GM23338 (cell line): ENCODE data around the gene APPBP2. TPM values are rescaled to one million over a fixed set of nuclear protein-coding genes. Genes with fewer than 3 reads are reported as not detected.

Experiments
- ATAC-seq: fragments of 200-7000 bp; cut with Tn5 transposase; 3 replicates; pipeline ENCODE4 v1.9.1; 2020
- DNase-seq: peaks from one replicate; pipeline ENCODE4 v3.0.0-alpha.2; 2015; ENCODE audit warnings: low spot score
- H2AFZ ChIP-seq: fragments of 200-600 bp; sonication (generic); 2 replicates; pipeline ENCODE4 v1.8.0; 2016; ENCODE audit warnings: antibody characterized with exemption, mild to moderate bottlenecking, moderate library complexity
- H3F3A ChIP-seq: fragments of 200-600 bp; sonication (generic); replicated peaks from 2 replicates; pipeline ENCODE4 v1.8.0; 2017; ENCODE audit warnings: antibody characterized with exemption, mixed run types, low read depth
- H3K27ac ChIP-seq: fragments of 200-600 bp; sonication (generic); 2 replicates; pipeline ENCODE4 v1.6.1; 2016; ENCODE audit warnings: low read depth
- H3K27me3 ChIP-seq: fragments of 200-600 bp; sonication (generic); 2 replicates; pipeline ENCODE4 v1.8.0; 2016; ENCODE audit warnings: mild to moderate bottlenecking, mixed run types, moderate library complexity; ENCODE audit not compliant: insufficient read depth
- H3K36me3 ChIP-seq: fragments of 200-600 bp; sonication (generic); 2 replicates; pipeline ENCODE4 v1.8.0; 2016; ENCODE audit warnings: mild to moderate bottlenecking; ENCODE audit not compliant: insufficient read depth
- H3K4me1 ChIP-seq: fragments of 200-600 bp; sonication (generic); 2 replicates; pipeline ENCODE4 v1.8.0; 2016; ENCODE audit warnings: mild to moderate bottlenecking, moderate library complexity; ENCODE audit not compliant: insufficient read depth
- H3K4me2 ChIP-seq: fragments of 200-600 bp; sonication (generic); 2 replicates; pipeline ENCODE4 v1.7.1; 2017; ENCODE audit warnings: mixed run types
- H3K4me3 ChIP-seq: fragments of 200-600 bp; sonication (generic); 2 replicates; pipeline ENCODE4 v1.6.1; 2016; ENCODE audit warnings: mixed run types
- H3K79me2 ChIP-seq: fragments of 200-600 bp; sonication (generic); replicated peaks from 2 replicates; pipeline ENCODE4 v1.8.0; 2017; ENCODE audit warnings: mild to moderate bottlenecking; ENCODE audit not compliant: insufficient read depth
- H3K9me2 ChIP-seq: fragments of 200-600 bp; sonication (generic); 2 replicates; pipeline ENCODE4 v1.8.0; 2017; ENCODE audit not compliant: insufficient read depth
- H4K20me1 ChIP-seq: fragments of 200-600 bp; sonication (generic); replicated peaks from 2 replicates; pipeline ENCODE4 v1.8.0; 2017; ENCODE audit warnings: mild to moderate bottlenecking; ENCODE audit not compliant: insufficient read depth
- H3K27ac Mint-ChIP-seq: 2 replicates; pipeline ENCODE4 v1.8.0; 2020; ENCODE audit warnings: inconsistent platforms, mild to moderate bottlenecking, moderate library complexity, mixed read lengths
- H3K27me3 Mint-ChIP-seq: 3 replicates; pipeline ENCODE4 v1.8.0; 2022; ENCODE audit warnings: low read depth, mild to moderate bottlenecking, moderate library complexity, mixed read lengths, inconsistent platforms; ENCODE audit not compliant: insufficient read depth, poor library complexity
- H3K36me3 Mint-ChIP-seq: 3 replicates; pipeline ENCODE4 v1.8.0; 2021; ENCODE audit warnings: low read depth, mild to moderate bottlenecking, inconsistent platforms, moderate library complexity, mixed read lengths
- H3K4me1 Mint-ChIP-seq: 3 replicates; pipeline ENCODE4 v1.8.0; 2020; ENCODE audit warnings: mild to moderate bottlenecking, inconsistent platforms, mixed read lengths
- H3K4me3 Mint-ChIP-seq: 3 replicates; pipeline ENCODE4 v1.8.0; 2021; ENCODE audit warnings: moderate library complexity, mild to moderate bottlenecking, inconsistent platforms, mixed read lengths
- H3K9me3 Mint-ChIP-seq: 3 replicates; pipeline ENCODE4 v1.8.0; 2020; ENCODE audit warnings: moderate library complexity, mild to moderate bottlenecking, inconsistent platforms, mixed read lengths
- CREB1 ChIP-seq: fragments of 250-450 bp; sonication (Bioruptor Pico); IDR thresholded peaks from 2 replicates; pipeline ENCODE4 v1.5.0; 2020; ENCODE audit warnings: low read depth, mild to moderate bottlenecking, moderate library complexity
- NANOG ChIP-seq: IDR thresholded peaks from 2 replicates; pipeline ENCODE4 v1.6.1; 2016; ENCODE audit warnings: antibody characterized with exemption, borderline replicate concordance
- POLR2AphosphoS5 ChIP-seq: IDR thresholded peaks from 2 replicates; pipeline ENCODE4 v1.6.1; 2016; ENCODE audit warnings: antibody characterized with exemption, low read depth
- STAT1 ChIP-seq: IDR thresholded peaks from one replicate; pipeline ENCODE4 v1.6.1; 2016; ENCODE audit warnings: antibody characterized with exemption; ENCODE audit not compliant: unreplicated experiment
- ZNF114 ChIP-seq: fragments of 250-450 bp; sonication (Bioruptor Pico); IDR thresholded peaks from 2 replicates; pipeline ENCODE4 v1.5.0; 2020; ENCODE audit warnings: mild to moderate bottlenecking, moderate library complexity
- polyA plus RNA-seq: library from polyadenylated mRNA; unstranded; fragments of >200 nt; fragmentation: Nextera tagmentation; extraction: Ambion mirVana; gene quantifications from 2 replicates; pipeline ENCODE4 v1.2.1, GENCODE V29; 2016
- total RNA-seq: library from RNA; depleted of rRNA; stranded (reverse); fragments of >200 nt; shearing (Covaris generic); gene quantifications from 2 replicates; pipeline ENCODE4 v1.2.3, GENCODE V29; 2014
- TF ChIP-seq, protein P1 (sequence below): IDR thresholded peaks from one replicate; pipeline ENCODE4 v1.6.1; 2018; ENCODE audit warnings: antibody characterized with exemption; ENCODE audit not compliant: unreplicated experiment
- TF ChIP-seq, protein P2 (sequence below), 2 experiments: fragments of 200-600 bp in 1 of 2; sonication (generic) in 1 of 2; conservative IDR thresholded peaks; 2 replicates each; pipeline versions ENCODE4 v1.5.1 to v1.6.1; 2016 to 2017; ENCODE audit warnings: antibody characterized with exemption in 2 of 2, low read depth in 2 of 2, mild to moderate bottlenecking in 2 of 2, moderate library complexity in 1 of 2
- TF ChIP-seq, protein P3 (sequence below): IDR thresholded peaks from 2 replicates; pipeline ENCODE4 v1.6.1; 2016; ENCODE audit warnings: antibody characterized with exemption

The APPBP2 gene
- total and polyA plus RNA-seq, 2 experiments from 2014 or later, result 9.3 to 15.0 TPM

DNA sequence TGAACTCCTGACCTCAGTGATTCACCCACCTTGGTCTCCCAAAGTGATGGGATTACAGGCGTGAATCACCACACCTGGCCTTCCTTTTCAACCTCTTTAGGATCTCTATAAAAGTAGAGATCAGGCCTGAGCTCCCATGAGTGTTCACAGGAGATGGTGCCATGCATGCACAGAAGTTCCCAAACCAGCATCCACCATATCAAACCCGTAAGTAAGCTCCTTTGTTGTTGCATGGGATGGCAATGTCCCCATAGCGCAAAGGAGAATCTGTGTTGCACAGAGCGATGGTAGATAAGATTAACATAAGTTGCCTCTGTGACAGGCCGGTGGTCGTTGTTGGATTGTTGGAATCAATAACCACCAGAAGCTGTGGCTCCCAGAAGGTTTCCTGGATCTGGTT lies 39.2 kb upstream of the APPBP2 start:
- no peaks in the 10 kb centered on the region for H3K27me3 ChIP-seq
- Mint-ChIP-seq H3K4me3 (no peak overlapping the region), H3K27me3 (no peaks in the 10 kb centered on the region), H3K9me3 (no peaks in the 10 kb centered on the region), H3K36me3 (no peaks in the 10 kb centered on the region), H3K4me1 (no peaks in the 10 kb centered on the region), H3K27ac (no peak overlapping the region)
- no peak overlapping the region for H3K4me2 ChIP-seq
- no peaks in the 10 kb centered on the region for H3K79me2 ChIP-seq
- no peak overlapping the region for H3K27ac ChIP-seq
- no peaks in the 10 kb centered on the region for H3K9me2 ChIP-seq
- ATAC-seq (no peak), DNase-seq (no peak)
- no peaks in the 10 kb centered on the region for H3K36me3 ChIP-seq
- no peak overlapping the region for H3K4me3 ChIP-seq
- no peaks in the 10 kb centered on the region for H4K20me1 ChIP-seq
- TF ChIP-seq NANOG (no peak), POLR2AphosphoS5 (no peak), STAT1 (no peak)
- H3F3A ChIP-seq, result no peaks in the 10 kb centered on the region
- no peak overlapping the region; the same call in 1 of the 2 replicates for H2AFZ ChIP-seq
- H3K4me1 ChIP-seq, result no peaks in the 10 kb centered on the region

DNA sequence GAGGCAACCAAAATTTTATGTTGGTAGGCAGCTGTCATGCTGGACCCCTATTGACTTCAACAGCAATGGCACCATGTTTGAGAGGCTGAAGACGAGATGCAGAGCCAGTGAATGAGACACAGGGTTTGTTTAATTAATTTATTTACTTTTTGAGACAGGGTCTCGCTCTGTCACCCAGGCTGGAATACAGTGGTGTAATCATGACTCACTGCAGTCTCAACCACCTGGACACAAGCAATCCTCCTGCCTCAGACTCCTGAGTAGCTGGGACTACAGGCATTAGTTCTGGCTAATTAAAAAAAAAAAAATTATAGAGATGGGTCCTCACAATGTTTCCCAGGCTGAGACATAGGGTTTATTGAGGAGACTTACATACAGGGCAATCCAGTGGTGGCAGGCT lies 37.7 kb upstream of the APPBP2 start:
- no peaks in the 10 kb centered on the region for H4K20me1 ChIP-seq
- H3F3A ChIP-seq, result no peaks in the 10 kb centered on the region
- no peak overlapping the region for H3K4me2 ChIP-seq
- TF ChIP-seq NANOG, result no peak
- H3K9me2 ChIP-seq, result no peaks in the 10 kb centered on the region
- 0 out of 3 replicates have a peak, but pooled peaks cover 3% of the 10 kb centered on the region for H3K36me3 Mint-ChIP-seq
- no peak overlapping the region for H3K4me3 ChIP-seq
- ATAC-seq, result no peak
- no peak for DNase-seq
- no peaks in the 10 kb centered on the region for H3K36me3 ChIP-seq
- H3K27ac Mint-ChIP-seq, result no peak overlapping the region
- peaks cover 3% of the 10 kb centered on the region for H3K9me3 Mint-ChIP-seq
- no peak overlapping the region for H3K4me3 Mint-ChIP-seq
- no peak overlapping the region for H3K27ac ChIP-seq
- no peaks in the 10 kb centered on the region for H3K4me1 Mint-ChIP-seq
- no peaks in the 10 kb centered on the region for H3K79me2 ChIP-seq
- no peaks in the 10 kb centered on the region for H3K27me3 Mint-ChIP-seq
- H3K4me1 ChIP-seq, result no peaks in the 10 kb centered on the region
- H2AFZ ChIP-seq, result no peak overlapping the region
- no peaks in the 10 kb centered on the region for H3K27me3 ChIP-seq

DNA sequence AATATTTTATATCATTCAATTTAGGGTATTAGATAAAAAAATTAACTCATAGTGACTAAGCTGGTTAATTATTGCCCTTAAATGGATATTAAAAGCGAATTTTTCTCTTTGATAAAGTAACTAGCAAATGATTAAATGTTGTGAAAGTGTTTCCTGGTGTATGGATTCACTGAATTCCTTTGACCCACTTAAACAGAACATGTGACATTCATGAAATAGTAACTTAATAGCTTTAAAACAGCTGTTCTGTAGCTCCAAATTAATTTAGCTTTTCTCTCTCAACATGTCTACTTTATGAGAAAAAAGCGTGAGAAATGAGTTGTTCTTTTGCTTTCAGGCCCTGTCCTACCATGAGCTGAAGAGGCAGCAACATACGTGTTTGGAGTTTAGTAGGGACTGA lies 36.4 kb upstream of the APPBP2 start:
- ATAC-seq (no peak), DNase-seq (no peak)
- Histone ChIP-seq H3K4me3 (no peak overlapping the region), H3K27ac (no peak overlapping the region), H2AFZ (no peak overlapping the region), H3K4me1 (no peaks in the 10 kb centered on the region), H3F3A (no peaks in the 10 kb centered on the region), H3K27me3 (no peaks in the 10 kb centered on the region), H4K20me1 (no peaks in the 10 kb centered on the region), H3K9me2 (no peaks in the 10 kb centered on the region), H3K36me3 (no peaks in the 10 kb centered on the region), H3K4me2 (no peak overlapping the region), H3K79me2 (no peaks in the 10 kb centered on the region)
- peaks cover 16% of the 10 kb centered on the region for H3K36me3 Mint-ChIP-seq
- no peaks in the 10 kb centered on the region for H3K4me1 Mint-ChIP-seq
- peaks cover 17% of the 10 kb centered on the region for H3K9me3 Mint-ChIP-seq
- no peak overlapping the region for H3K27ac Mint-ChIP-seq
- no peak overlapping the region for H3K4me3 Mint-ChIP-seq
- no peaks in the 10 kb centered on the region for H3K27me3 Mint-ChIP-seq
- TF ChIP-seq ZNF114 (CRISPR knock-in tag) (no peak), CREB1 (CRISPR knock-in tag) (no peak)
- TF ChIP-seq, protein P1, sequence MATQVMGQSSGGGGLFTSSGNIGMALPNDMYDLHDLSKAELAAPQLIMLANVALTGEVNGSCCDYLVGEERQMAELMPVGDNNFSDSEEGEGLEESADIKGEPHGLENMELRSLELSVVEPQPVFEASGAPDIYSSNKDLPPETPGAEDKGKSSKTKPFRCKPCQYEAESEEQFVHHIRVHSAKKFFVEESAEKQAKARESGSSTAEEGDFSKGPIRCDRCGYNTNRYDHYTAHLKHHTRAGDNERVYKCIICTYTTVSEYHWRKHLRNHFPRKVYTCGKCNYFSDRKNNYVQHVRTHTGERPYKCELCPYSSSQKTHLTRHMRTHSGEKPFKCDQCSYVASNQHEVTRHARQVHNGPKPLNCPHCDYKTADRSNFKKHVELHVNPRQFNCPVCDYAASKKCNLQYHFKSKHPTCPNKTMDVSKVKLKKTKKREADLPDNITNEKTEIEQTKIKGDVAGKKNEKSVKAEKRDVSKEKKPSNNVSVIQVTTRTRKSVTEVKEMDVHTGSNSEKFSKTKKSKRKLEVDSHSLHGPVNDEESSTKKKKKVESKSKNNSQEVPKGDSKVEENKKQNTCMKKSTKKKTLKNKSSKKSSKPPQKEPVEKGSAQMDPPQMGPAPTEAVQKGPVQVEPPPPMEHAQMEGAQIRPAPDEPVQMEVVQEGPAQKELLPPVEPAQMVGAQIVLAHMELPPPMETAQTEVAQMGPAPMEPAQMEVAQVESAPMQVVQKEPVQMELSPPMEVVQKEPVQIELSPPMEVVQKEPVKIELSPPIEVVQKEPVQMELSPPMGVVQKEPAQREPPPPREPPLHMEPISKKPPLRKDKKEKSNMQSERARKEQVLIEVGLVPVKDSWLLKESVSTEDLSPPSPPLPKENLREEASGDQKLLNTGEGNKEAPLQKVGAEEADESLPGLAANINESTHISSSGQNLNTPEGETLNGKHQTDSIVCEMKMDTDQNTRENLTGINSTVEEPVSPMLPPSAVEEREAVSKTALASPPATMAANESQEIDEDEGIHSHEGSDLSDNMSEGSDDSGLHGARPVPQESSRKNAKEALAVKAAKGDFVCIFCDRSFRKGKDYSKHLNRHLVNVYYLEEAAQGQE, result no peak
- TF ChIP-seq, protein P2, sequence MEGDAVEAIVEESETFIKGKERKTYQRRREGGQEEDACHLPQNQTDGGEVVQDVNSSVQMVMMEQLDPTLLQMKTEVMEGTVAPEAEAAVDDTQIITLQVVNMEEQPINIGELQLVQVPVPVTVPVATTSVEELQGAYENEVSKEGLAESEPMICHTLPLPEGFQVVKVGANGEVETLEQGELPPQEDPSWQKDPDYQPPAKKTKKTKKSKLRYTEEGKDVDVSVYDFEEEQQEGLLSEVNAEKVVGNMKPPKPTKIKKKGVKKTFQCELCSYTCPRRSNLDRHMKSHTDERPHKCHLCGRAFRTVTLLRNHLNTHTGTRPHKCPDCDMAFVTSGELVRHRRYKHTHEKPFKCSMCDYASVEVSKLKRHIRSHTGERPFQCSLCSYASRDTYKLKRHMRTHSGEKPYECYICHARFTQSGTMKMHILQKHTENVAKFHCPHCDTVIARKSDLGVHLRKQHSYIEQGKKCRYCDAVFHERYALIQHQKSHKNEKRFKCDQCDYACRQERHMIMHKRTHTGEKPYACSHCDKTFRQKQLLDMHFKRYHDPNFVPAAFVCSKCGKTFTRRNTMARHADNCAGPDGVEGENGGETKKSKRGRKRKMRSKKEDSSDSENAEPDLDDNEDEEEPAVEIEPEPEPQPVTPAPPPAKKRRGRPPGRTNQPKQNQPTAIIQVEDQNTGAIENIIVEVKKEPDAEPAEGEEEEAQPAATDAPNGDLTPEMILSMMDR (conservative IDR thresholded peaks at IDR 0.05; ENCODE audit: low read depth in 2 of 2), result no peak
- TF ChIP-seq, protein P3, sequence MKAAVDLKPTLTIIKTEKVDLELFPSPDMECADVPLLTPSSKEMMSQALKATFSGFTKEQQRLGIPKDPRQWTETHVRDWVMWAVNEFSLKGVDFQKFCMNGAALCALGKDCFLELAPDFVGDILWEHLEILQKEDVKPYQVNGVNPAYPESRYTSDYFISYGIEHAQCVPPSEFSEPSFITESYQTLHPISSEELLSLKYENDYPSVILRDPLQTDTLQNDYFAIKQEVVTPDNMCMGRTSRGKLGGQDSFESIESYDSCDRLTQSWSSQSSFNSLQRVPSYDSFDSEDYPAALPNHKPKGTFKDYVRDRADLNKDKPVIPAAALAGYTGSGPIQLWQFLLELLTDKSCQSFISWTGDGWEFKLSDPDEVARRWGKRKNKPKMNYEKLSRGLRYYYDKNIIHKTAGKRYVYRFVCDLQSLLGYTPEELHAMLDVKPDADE, result no peak
